ENCODE data around the gene NENF.

NENF gene

DNA sequence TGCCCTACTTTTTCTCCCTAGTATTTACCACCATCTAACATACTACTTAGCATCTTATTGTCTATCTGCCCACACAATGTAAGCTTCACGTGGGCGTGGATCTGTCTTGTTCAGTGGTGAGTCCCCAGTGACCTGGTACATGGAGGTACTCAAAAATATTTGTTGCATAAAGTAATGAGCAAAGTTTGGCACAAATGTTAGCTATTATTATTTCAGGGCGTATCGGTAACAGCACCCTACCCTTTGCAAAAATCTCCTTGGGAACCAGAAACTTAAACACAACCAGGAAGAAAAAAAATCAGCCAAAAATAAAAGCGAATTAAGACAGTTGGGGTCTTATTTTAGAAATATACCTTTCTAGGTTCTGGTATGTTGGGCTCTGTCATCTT, 454 bp upstream of the NENF start:
- no peak for DNase-seq

DNA sequence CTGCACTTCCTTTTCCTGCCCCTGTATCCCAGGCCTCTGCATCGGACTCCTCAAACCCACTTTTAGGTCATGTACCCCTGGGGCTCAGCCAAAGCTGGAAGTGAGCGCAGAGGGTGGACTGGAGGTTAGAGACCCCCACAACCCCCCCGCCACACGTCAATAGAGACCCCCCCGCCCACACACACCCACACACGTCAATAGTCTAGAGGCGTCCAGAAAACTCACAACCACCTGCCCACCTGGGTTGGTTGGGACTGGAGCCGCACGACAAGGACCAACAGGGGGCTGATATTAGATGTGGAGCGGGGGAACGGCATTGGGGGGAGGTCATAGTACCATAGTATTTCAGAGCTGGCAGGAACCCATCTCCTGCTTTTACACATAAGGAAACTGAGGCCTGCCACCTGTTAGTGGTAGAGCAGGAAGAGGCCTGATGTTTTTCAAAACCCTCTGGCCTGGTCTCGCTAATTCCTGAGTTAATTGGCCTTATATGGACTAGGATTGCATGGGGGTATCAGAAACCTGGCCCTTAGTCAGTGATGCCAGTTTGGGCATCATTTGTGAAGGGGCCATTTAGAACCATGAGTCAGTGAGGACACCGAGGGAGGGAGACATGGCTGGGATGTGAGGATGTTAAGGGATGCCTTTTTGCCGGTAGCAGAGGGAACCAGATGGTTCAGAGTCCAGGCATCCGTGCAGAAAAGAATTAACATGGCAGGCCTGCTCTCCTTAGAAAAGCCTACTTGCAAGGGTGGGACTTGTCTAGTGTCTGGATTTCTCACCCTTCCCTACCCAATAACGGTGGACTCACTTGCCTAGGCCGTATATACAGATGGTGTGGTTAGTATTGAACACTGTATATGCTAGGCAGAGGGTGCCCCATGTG, 1.1 kb downstream of the NENF start:
- no peak for DNase-seq

DNA sequence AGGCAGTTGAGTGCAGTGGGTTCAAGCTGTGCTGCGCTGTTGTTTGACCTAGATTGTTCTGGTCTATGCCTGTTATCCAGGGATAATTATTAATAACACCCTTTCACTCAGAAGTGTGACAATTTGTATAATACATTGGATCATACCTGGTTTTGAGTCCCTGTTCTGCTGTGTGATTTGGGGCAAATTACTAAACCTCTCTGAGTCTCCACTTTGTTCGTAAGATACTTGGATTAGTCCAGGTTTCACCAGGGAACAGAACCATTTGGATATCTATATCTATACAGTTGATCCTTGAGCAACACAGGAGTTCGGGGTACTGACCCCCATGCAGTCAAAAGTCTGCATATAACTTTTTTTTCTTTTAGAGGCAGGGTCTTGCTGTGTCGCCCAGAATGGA, 2.3 kb downstream of the NENF start:
- no peak for DNase-seq

GRCh38 chr1:212437179-212437798, 4.6 kb downstream of the NENF start:
- peak in 1 of 2 experiments; percentile 24 for DNase-seq

GRCh38 chr1:212438831-212439237, 6.1 kb downstream of the NENF start:
- no peak for DNase-seq

DNA sequence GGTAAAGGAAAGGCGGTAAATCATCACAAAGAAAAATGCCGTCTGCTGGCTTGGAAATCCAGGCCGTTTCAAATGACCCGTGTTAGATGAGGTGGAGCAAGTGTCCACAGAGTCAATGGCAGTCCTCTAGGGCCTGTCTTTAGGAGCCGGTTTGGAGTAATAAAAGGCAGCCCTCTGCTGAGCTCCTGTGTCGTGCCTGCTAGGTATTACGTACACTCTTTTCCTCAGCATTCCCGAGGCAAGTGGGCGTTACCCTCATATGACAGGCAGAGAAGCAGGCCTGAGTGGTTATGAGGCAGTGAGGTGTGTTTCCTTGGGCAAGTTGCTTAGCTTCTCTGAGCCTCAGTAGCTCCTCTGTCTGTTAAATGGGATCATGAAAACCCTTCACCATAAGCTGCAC, 7.7 kb downstream of the NENF start:
- no peak for DNase-seq

- no peak for DNase-seq
Observed at GRCh38 chr1:212442408-212442807, 9.7 kb downstream of the NENF start.

GRCh38 chr1:212446333-212446732, 13.6 kb downstream of the NENF start:
- DNase-seq = no peak

DNA sequence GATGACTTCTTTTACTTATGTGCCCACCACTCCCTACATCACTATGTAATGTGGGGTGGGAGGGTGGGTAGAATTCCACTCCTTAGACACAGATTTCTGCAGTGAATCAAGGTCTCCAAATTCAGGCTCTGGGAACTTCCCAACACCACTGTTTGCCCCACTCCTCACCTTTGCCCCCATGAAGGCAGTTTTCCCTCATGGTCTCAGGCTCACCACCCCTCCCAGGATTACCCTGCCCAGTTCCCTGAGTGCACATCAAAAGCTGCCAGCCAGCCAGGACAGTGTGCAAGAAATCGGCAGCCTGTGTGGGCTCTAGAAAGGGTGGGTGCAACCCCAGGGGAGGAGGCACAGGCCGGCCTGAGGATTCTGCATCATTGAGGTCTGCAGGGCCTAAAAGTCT, 14.8 kb downstream of the NENF start:
- no peak for DNase-seq

DNA sequence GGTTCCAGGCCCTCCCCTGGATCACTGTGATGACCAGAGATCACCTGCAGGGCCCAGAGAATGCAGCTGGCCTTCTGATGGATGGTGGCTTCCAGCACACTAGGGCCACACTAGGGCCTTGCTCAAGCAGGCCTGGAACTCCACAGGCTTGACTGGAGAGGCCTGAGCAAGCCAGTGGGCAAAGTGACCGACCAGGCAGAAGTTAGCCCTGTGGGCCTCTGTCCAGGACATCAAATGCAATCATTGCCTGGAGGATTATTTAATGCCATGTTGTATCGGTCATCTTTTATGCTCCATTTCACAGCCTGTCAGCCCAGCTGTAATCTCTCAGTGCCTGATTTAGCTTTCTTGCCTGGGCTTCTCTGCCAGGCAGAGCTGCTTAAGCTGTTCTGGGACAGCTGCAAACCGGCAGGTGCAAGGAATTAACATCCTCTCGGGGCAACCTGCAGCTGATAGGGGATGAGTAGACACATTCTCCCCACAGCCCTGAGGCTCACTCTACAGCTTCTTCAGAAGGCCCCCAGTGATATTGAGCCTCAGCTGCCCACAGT, 17.7 kb downstream of the NENF start:
- DNase-seq = no peak

- DNase-seq = no peak
Observed at GRCh38 chr1:212451416-212452322, 18.9 kb downstream of the NENF start.

GRCh38 chr1:212452323-212453155, 19.8 kb downstream of the NENF start:
- DNase-seq = no peak

DNA sequence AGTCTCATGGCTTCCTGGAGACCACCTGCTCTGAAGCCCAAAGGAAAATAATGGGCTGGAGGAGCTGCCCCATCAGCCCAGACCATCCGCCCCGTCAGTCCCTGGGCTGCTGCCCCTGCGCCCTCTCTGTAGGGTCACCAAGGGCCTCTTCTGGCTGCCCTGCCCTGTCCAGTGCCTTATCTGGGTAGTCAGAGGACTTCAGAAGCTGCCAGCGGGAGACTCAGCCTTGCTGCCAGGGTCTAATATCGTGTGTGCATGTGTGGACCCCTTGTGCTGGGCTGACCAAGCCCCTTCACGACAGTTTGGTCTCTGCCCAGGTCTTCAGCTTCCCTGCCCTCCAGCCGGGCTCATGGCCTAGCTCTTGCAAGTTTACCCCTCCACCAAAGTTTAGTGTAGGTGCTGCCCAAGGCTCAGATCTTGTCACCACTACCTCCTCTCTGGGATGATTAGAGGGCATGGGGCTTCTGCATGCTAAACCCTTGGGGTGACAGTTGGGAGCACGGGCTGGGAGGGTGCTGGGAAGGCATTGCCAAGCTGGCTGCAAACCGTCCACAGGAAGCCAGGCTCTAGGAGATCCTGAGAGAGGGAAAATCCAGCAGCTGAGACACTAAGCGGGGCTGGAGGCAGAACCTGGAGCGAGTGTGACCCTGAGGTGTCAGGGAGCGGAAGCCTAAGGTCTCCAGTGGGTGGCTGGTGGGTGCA, 20.6 kb downstream of the NENF start:
- no peak for DNase-seq

DNA sequence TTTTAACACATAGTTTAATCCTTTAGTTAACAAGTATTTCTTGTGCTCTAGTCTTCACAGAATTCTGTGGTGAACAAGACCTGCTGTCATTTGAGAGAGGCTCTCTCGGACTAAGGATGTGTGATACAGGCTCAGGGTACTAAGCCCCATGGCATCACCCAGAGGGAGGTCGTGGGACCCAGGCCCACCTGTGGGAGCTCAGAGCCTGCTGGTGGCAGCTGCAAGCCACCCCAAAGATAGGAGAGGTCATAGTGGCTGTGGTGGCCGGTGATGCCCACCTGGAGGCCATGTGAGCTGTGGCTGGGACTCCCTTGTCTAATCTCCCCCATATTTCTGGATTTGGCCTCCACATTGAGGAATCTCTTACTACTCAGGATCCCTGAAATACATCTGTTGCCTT, 22.0 kb downstream of the NENF start:
- DNase-seq = no peak

- no peak for DNase-seq
Observed at GRCh38 chr1:212455401-212455800, 22.7 kb downstream of the NENF start.

DNA sequence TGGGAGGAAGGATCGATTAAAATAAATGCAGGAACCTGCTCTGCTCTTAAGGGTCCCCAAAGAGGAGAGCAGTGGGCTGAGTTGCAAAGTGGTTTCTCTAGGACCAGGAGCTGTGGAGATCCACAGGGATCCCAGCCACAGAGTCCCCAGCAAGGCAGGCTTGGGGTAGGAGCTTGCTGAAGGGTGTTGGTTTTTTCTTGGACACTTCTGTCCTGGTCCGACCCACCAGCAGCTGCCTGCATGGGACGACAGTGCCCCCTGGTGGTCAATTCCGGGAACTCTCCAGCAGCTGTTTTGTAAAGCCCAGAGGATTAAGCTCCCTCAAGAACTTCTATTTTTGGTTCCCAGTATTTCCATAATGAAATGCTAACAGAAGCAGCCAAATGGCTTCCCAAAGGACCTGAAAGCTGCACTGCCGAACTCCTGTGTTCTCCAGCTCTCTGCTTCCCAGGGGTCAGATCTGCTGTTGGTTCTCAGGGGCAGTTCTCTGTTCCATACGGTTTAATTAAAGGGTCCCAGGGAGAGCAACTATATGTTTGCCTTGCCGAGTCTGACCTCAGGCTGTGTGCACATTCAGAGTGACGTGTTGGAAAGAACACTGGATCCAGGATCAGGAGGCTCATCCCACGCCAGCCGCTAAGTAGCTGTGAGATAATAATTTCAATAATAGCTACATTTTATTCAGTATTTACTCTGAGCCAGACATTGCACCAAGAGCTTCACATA, 23.2 kb downstream of the NENF start:
- peak; percentile 91 for DNase-seq

- DNase-seq = peak; percentile 75 to 79
Observed at GRCh38 chr1:212457740-212458338, 25.1 kb downstream of the NENF start.

DNA sequence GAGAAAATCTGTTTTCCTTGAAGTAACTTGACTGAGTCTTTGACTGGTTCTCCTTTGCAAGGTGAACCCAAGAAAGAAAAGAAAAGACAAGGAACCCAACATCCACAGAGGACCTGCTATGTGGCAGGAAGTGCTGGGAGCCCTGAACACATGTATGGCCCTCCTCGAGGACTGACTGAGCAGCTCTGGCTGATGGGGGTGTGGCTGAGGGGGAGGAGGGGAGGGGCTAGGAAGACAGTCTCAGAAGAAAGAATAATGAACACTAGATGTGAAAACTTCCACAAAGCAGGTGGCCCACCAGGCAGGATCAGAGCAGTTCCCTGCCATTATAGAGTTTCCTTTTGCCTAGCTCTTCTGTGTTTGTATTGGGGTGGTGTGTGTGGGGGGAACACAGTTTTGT, 26.1 kb downstream of the NENF start:
- peak in 1 of 2 experiments; percentile 35 for DNase-seq

DNA sequence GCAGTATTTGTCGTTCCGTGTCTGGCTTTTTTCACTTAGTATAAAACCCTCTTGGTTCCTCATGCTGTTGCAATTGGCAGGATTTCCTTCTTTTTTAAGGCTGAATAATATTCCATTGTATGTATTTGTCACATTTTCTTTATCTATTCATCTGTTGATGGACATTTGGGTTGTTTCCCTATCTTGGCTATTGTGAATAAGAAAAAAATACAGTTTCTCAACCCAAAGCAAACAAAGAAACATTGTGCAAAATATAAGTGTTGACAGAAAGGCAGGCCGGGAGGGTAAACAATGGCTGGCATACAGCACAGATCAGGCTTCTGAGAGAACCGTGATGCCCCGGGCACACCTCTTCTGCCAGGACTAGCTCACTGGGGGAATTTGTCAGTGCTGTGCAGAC, 26.9 kb downstream of the NENF start:
- DNase-seq = no peak

GRCh38 chr1:212460376-212460775, 27.7 kb downstream of the NENF start:
- DNase-seq = no peak
